Measurements from ENCODE around the gene EDN1. TPM values are rescaled to one million over a fixed set of nuclear protein-coding genes. Genes with fewer than 3 reads are reported as not detected.

EDN1 gene
- total RNA-seq, 1 donor, result 1.4 TPM

DNA sequence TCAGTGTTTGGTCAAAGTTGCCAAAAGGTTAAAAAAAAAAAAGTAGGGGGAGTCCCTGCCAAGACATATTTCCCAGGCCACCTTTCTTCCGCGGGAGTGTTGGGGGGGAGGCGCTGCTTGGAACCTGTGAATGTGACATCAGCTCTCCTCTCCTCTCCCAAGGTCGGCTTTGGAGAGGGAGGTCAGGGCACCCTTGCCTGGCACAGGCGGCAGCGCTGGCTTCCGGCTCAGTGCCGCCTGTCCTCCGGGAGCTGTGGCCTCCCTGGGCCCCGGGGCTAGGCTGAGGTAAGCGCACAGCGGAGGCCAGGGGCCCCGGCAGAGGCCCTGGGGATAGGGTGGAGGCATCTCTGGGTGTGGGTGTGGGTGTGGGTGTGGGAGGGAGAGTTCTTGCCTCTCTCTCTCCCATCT is 1.9 kb upstream of the EDN1 start:
- Histone ChIP-seq H4K20me1 (ENCODE audit: insufficient read depth, low read length) (no peaks in the 10 kb centered on the region), H3K79me2 (ENCODE audit: insufficient read depth, low read length) (peaks cover 11% of the 10 kb centered on the region), H3K36me3 (ENCODE audit: insufficient read depth, low read length) (no peaks in the 10 kb centered on the region), H3K27ac (ENCODE audit: low read depth, low read length) (no peak overlapping the region), H2AFZ (ENCODE audit: low read length) (no peak overlapping the region), H3K4me1 (ENCODE audit: insufficient read depth, low read length) (peaks cover 30% of the 10 kb centered on the region), H3K4me3 (ENCODE audit: insufficient read depth, low read length) (no peak overlapping the region), H3K27me3 (ENCODE audit: insufficient read depth, low read length) (no peaks in the 10 kb centered on the region), H3K4me2 (ENCODE audit: insufficient read depth, low read length) (no peak overlapping the region), H3K9me3 (ENCODE audit: low read depth, low read length) (no peaks in the 10 kb centered on the region)
- no peak for DNase-seq (ENCODE audit: insufficient read length, low spot score, missing footprints)
- TF ChIP-seq, protein P1, sequence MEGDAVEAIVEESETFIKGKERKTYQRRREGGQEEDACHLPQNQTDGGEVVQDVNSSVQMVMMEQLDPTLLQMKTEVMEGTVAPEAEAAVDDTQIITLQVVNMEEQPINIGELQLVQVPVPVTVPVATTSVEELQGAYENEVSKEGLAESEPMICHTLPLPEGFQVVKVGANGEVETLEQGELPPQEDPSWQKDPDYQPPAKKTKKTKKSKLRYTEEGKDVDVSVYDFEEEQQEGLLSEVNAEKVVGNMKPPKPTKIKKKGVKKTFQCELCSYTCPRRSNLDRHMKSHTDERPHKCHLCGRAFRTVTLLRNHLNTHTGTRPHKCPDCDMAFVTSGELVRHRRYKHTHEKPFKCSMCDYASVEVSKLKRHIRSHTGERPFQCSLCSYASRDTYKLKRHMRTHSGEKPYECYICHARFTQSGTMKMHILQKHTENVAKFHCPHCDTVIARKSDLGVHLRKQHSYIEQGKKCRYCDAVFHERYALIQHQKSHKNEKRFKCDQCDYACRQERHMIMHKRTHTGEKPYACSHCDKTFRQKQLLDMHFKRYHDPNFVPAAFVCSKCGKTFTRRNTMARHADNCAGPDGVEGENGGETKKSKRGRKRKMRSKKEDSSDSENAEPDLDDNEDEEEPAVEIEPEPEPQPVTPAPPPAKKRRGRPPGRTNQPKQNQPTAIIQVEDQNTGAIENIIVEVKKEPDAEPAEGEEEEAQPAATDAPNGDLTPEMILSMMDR (IDR thresholded peaks at IDR 0.05; ENCODE audit: extremely low read depth, low read depth, low read length), result no peak

DNA sequence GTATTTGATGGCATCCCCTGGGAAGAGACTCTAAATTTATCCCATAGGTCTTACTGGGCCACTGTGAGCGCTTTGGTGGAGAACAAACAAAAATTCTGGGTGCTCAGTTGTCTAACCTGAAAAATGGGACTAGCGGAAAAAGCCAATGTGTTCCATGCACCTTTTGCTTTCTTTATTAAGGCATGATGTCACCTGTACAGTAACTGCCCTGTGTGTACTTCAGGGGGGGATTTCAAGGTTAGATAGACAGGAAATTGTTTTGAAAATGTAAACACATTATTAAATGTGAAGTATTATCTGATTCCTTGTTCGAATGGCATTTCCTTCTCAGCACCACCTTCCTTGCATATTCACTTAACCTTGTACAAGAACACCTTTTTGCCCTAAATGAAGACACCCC is 1.2 kb upstream of the EDN1 start:
- H3K27ac ChIP-seq (ENCODE audit: low read depth, low read length), result no peak overlapping the region
- H3K36me3 ChIP-seq (ENCODE audit: insufficient read depth, low read length), result no peaks in the 10 kb centered on the region
- H3K27me3 ChIP-seq (ENCODE audit: insufficient read depth, low read length), result no peaks in the 10 kb centered on the region
- H3K4me2 ChIP-seq (ENCODE audit: insufficient read depth, low read length), result peak overlapping the region; percentile 91
- H2AFZ ChIP-seq (ENCODE audit: low read length), result no peak overlapping the region
- no peaks in the 10 kb centered on the region for H4K20me1 ChIP-seq (ENCODE audit: insufficient read depth, low read length)
- no peak for DNase-seq (ENCODE audit: insufficient read length, low spot score, missing footprints)
- TF ChIP-seq, protein P1 (IDR thresholded peaks at IDR 0.05; ENCODE audit: extremely low read depth, low read depth, low read length), result no peak
- H3K9me3 ChIP-seq (ENCODE audit: low read depth, low read length), result no peaks in the 10 kb centered on the region
- peaks cover 11% of the 10 kb centered on the region for H3K79me2 ChIP-seq (ENCODE audit: insufficient read depth, low read length)
- H3K4me1 ChIP-seq (ENCODE audit: insufficient read depth, low read length), result peaks cover 30% of the 10 kb centered on the region
- no peak overlapping the region for H3K4me3 ChIP-seq (ENCODE audit: insufficient read depth, low read length)

- no peaks in the 10 kb centered on the region for H4K20me1 ChIP-seq (ENCODE audit: insufficient read depth, low read length)
- H3K27ac ChIP-seq (ENCODE audit: low read depth, low read length), result peak overlapping the region; percentile 82
- peak; percentile 89 for DNase-seq (ENCODE audit: insufficient read length, low spot score, missing footprints)
- peak overlapping the region; percentile 96 for H2AFZ ChIP-seq (ENCODE audit: low read length)
- TF ChIP-seq, protein P1 (IDR thresholded peaks at IDR 0.05; ENCODE audit: extremely low read depth, low read depth, low read length), result peak; percentile 89
- H3K4me3 ChIP-seq (ENCODE audit: insufficient read depth, low read length), result peak overlapping the region; percentile 79
- H3K9me3 ChIP-seq (ENCODE audit: low read depth, low read length), result no peaks in the 10 kb centered on the region
- no peaks in the 10 kb centered on the region for H3K27me3 ChIP-seq (ENCODE audit: insufficient read depth, low read length)
- H3K36me3 ChIP-seq (ENCODE audit: insufficient read depth, low read length), result no peaks in the 10 kb centered on the region
- H3K79me2 ChIP-seq (ENCODE audit: insufficient read depth, low read length), result peaks cover 11% of the 10 kb centered on the region
- peaks cover 30% of the 10 kb centered on the region for H3K4me1 ChIP-seq (ENCODE audit: insufficient read depth, low read length)
- H3K4me2 ChIP-seq (ENCODE audit: insufficient read depth, low read length), result peak overlapping the region; percentile 91
Measured at GRCh38 chr6:12289365-12289919, 719 bp upstream of the EDN1 start.

GRCh38 chr6:12291071-12291838 is 1.1 kb downstream of the EDN1 start:
- no peak overlapping the region for H2AFZ ChIP-seq (ENCODE audit: low read length)
- H3K27ac ChIP-seq (ENCODE audit: low read depth, low read length), result no peak overlapping the region

More at GRCh38 chr6:12291071-12291838, 1.1 kb downstream of the EDN1 start:
- Histone ChIP-seq H3K27me3 (ENCODE audit: insufficient read depth, low read length) (no peaks in the 10 kb centered on the region), H3K4me3 (ENCODE audit: insufficient read depth, low read length) (peak overlapping the region; percentile 79), H3K36me3 (ENCODE audit: insufficient read depth, low read length) (no peaks in the 10 kb centered on the region), H3K4me1 (ENCODE audit: insufficient read depth, low read length) (peaks cover 38% of the 10 kb centered on the region), H3K9me3 (ENCODE audit: low read depth, low read length) (no peaks in the 10 kb centered on the region), H4K20me1 (ENCODE audit: insufficient read depth, low read length) (no peaks in the 10 kb centered on the region), H3K4me2 (ENCODE audit: insufficient read depth, low read length) (peak overlapping the region; percentile 91), H3K79me2 (ENCODE audit: insufficient read depth, low read length) (peaks cover 11% of the 10 kb centered on the region)
- TF ChIP-seq, protein P1 (IDR thresholded peaks at IDR 0.05; ENCODE audit: extremely low read depth, low read depth, low read length), result no peak
- no peak for DNase-seq (ENCODE audit: insufficient read length, low spot score, missing footprints)
